Measurements from ENCODE around the gene CHRNB2. TPM values are rescaled to one million over a fixed set of nuclear protein-coding genes. Genes with fewer than 3 reads are reported as not detected.

Gene CHRNB2
- total and polyA plus RNA-seq, 2 of the 8 experiments (the other 6 are each of a cell fraction or from before 2014, with no cell fraction given), result 3.1 to 4.1 TPM

DNA sequence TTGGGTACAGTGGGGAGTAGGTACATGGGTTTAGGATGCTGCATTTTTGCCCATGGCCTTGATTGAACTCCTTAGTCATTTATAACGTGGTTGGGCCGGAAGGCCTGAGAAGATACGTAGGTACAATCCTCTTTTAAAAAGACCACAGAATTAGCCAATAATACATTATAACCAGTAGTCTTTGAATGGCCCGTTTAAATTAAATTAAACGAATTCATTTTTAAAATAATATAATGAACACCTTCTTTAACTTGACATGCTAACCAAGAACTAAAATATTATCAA is 60.5 kb downstream of the CHRNB2 start:
- Histone ChIP-seq H3K79me2 (ENCODE audit: control insufficient read depth in 1 of 2, insufficient read depth in 2 of 2, low read length in 2 of 2) (peaks cover 27 to 46% of the 10 kb centered on the region in 2 experiments), H3K79me1 (ENCODE audit: low read depth, low read length) (peaks cover 14% of the 10 kb centered on the region), H2BK5ac (ENCODE audit: low read depth, low read length) (peak overlapping the region; percentile 41; the same call in 1 of the 2 replicates), H2BK120ac (replicated peaks; ENCODE audit: low read depth, low read length) (no peak overlapping the region), H3K9me3 (ENCODE audit: insufficient read depth in 2 of 2, low read depth in 1 of 2, low read length in 1 of 2) (peaks cover 0 to 6% of the 10 kb centered on the region in 2 experiments; a peak in 1 of 4 replicates), H3K9ac (replicated peaks in 1 of 4; ENCODE audit: extremely low read depth in 1 of 4, low read depth in 3 of 4, low read length in 3 of 4) (peak overlapping the region; percentile 62 to 89 (median 82)), H4K20me1 (replicated peaks in 1 of 2; ENCODE audit: control insufficient read depth in 1 of 2, insufficient read depth in 2 of 2, low read length in 2 of 2) (peaks cover 3 to 8% of the 10 kb centered on the region in 2 experiments), H3K36me3 (ENCODE audit: control insufficient read depth in 2 of 4, insufficient read depth in 4 of 4, low read length in 3 of 4) (peaks cover 0 to 4% (median 0%) of the 10 kb centered on the region in 4 experiments; a peak in 1 of 8 replicates), H3K4me2 (ENCODE audit: insufficient read depth in 1 of 2, low read depth in 2 of 2, low read length in 2 of 2) (peak overlapping the region; percentile 74 to 76), H4K8ac (ENCODE audit: extremely low read depth, insufficient read depth, low read length) (no peak overlapping the region), H2BK15ac (ENCODE audit: low read length) (no peak overlapping the region), H3K18ac (ENCODE audit: extremely low read depth, low read length) (no peak overlapping the region; the same call in 1 of the 2 replicates), H3K4me1 (replicated peaks in 1 of 4; ENCODE audit: control insufficient read depth in 3 of 4, insufficient read depth in 4 of 4, low read length in 3 of 4) (peaks cover 0 to 5% (median 1%) of the 10 kb centered on the region in 4 experiments; a peak in 2 of 7 replicates), H2BK12ac (ENCODE audit: low read depth, low read length) (no peak overlapping the region; the same call in 1 of the 2 replicates), H4K5ac (ENCODE audit: insufficient read length, low read depth, low read length) (peak overlapping the region; percentile 98), H4K91ac (replicated peaks; ENCODE audit: insufficient read length, low read length) (no peak overlapping the region), H3K4ac (replicated peaks; ENCODE audit: insufficient read length, low read depth, low read length) (no peak overlapping the region), H2AFZ (ENCODE audit: low read length) (peak overlapping the region; percentile 100), H2AK5ac (ENCODE audit: low read depth, low read length) (no peak overlapping the region), H2BK20ac (ENCODE audit: low read length) (no peak overlapping the region), H3K27me3 (replicated peaks in 1 of 4; ENCODE audit: control insufficient read depth in 3 of 4, extremely low read depth in 1 of 4, insufficient read depth in 3 of 4, low read length in 3 of 4) (no peaks in the 10 kb centered on the region), H3K27ac (ENCODE audit: low read depth, low read length) (peak overlapping the region; percentile 94), H3K56ac (replicated peaks; ENCODE audit: insufficient read length, low read depth, low read length) (peak overlapping the region; percentile 77), H3K23ac (ENCODE audit: insufficient read length) (no peak overlapping the region), H3K23me2 (ENCODE audit: low read depth, low read length) (peaks cover 9% of the 10 kb centered on the region), H3K14ac (ENCODE audit: insufficient read length) (no peak overlapping the region), H3K4me3 (ENCODE audit: extremely low read depth in 1 of 4, insufficient read depth in 2 of 4, low read depth in 3 of 4, low read length in 4 of 4) (peak overlapping the region in 3 of 4 experiments; percentile 66 to 93 (median 90); a peak in 5 of 8 replicates)
- CTCF ChIA-PET (ENCODE audit: partially characterized antibody), result interaction anchor here (1.0 kb wide), 1 partner anchor 42 kb away, joined by 3 read pairs; no protein-coding TSS in a partner anchor
- no peak for FAIRE-seq
- no peak for DNase-seq (ENCODE audit: low read depth in 1 of 2, low spot score in 2 of 2)
- TF ChIP-seq TBP (IDR thresholded peaks at IDR 0.05; ENCODE audit: low read depth, low read length), result no peak
- POLR2A ChIA-PET (ENCODE audit: partially characterized antibody), result interaction anchor here (1.2 to 9.6 kb wide), 3 partner anchors 12 to 33 kb away, joined by 4 to 111 read pairs (median 9); partner anchors contain the start of gene ADAR
- 45% methylated on average over 5 of the region's 5 CpGs; no CpG with 5 or more reads in 1 of the 2 experiments for WGBS, 2 experiments (ENCODE audit: extremely low coverage in 1 of 2, insufficient coverage in 1 of 2, insufficient read length in 1 of 2, insufficient replicate concordance in 2 of 2, low coverage in 1 of 2, low lambda C conversion rate in 2 of 2, missing lambda C conversion rate in 1 of 2)

All from H1 (cell line).